ENCODE results near the gene TMEM132D. TPM values are rescaled to one million over a fixed set of nuclear protein-coding genes. Genes with fewer than 3 reads are reported as not detected.

TMEM132D gene
- total and polyA plus RNA-seq, 2 of the 4 experiments (the other 2 are of a cell fraction), result not detected

GRCh38 chr12:129339336-129339735 lies 564.5 kb downstream of the TMEM132D start:
- ChIA-PET POLR2A (ENCODE audit: unreplicated experiment) (no interaction called here), CTCF (no interaction called here)
- Histone ChIP-seq H3K23ac (ENCODE audit: low read depth, low read length) (no peak overlapping the region), H3K79me1 (ENCODE audit: low read depth in 1 of 2, low read length in 2 of 2) (no peaks in the 10 kb centered on the region), H3K4me1 (ENCODE audit: control insufficient read depth, insufficient read depth, low read length) (no peaks in the 10 kb centered on the region), H4K5ac (ENCODE audit: low read depth, low read length) (no peak overlapping the region), H4K91ac (ENCODE audit: insufficient read depth, low read depth, low read length) (no peak overlapping the region), H4K20me1 (ENCODE audit: insufficient read depth, low read length) (no peaks in the 10 kb centered on the region), H3K27ac (ENCODE audit: insufficient read depth, low read length) (no peak overlapping the region), H3K36me3 (ENCODE audit: control insufficient read depth, insufficient read depth, low read length) (no peaks in the 10 kb centered on the region), H2AK5ac (ENCODE audit: low read depth, low read length) (no peak overlapping the region), H2BK5ac (ENCODE audit: low read depth, low read length, poor library complexity, severe bottlenecking) (no peak overlapping the region), H4K8ac (ENCODE audit: low read depth in 2 of 2, low read length in 2 of 2) (no peak overlapping the region), H2AK9ac (replicated peaks; ENCODE audit: low read depth, low read length, poor library complexity) (no peak overlapping the region), H2BK20ac (ENCODE audit: low read depth, low read length) (no peak overlapping the region), H3K4me3 (ENCODE audit: insufficient read depth, low read depth, low read length) (no peak overlapping the region), H3K9ac (ENCODE audit: low read depth, low read length) (no peak overlapping the region), H3K4ac (ENCODE audit: low read depth, low read length) (no peak overlapping the region), H2AFZ (replicated peaks; ENCODE audit: low read length, poor library complexity) (no peak overlapping the region), H3K4me2 (ENCODE audit: low read depth, low read length) (no peak overlapping the region), H3K18ac (ENCODE audit: low read depth, low read length) (no peak overlapping the region), H3K9me1 (ENCODE audit: insufficient read depth, low read length) (no peaks in the 10 kb centered on the region), H3K56ac (ENCODE audit: extremely low read depth, insufficient read depth, low read length) (no peak overlapping the region), H3K9me3 (ENCODE audit: control insufficient read depth, insufficient read depth, low read length) (peaks cover 20% of the 10 kb centered on the region), H3K27me3 (ENCODE audit: control insufficient read depth, insufficient read depth, low read length) (no peaks in the 10 kb centered on the region), H3K14ac (replicated peaks; ENCODE audit: low read depth, low read length) (no peak overlapping the region), H2BK15ac (ENCODE audit: low read depth, low read length) (no peak overlapping the region), H2BK120ac (ENCODE audit: low read depth, low read length) (no peak overlapping the region)
- no peak for ATAC-seq (ENCODE audit: low read depth)
- in situ Hi-C loops (cut with MboI; ENCODE audit: low sequenced_read_pairs), result no loop called here
- dilution Hi-C loops (cut with HindIII; ENCODE audit: low sequenced_read_pairs, unreplicated experiment), result no loop called here
- intact Hi-C loops (cut with micrococcal nuclease), result no loop called here
- BruUV-seq (replicated peaks), result no TSS peak
- no CpG with 5 or more reads among the region's 7 CpGs for WGBS, 2 experiments (ENCODE audit: extremely low coverage in 2 of 2, insufficient read length in 1 of 2)
- TF ChIP-seq USF2 (IDR thresholded peaks at IDR 0.05; ENCODE audit: low read depth, low read length) (no peak), RAD21 (IDR thresholded peaks at IDR 0.05; ENCODE audit: low read length) (no peak), ELK1 (IDR thresholded peaks at IDR 0.05; ENCODE audit: borderline replicate concordance, low read depth, low read length) (no peak), CEBPB (IDR thresholded peaks at IDR 0.05; ENCODE audit: low read depth, low read length) (no peak), MAFK (IDR thresholded peaks at IDR 0.05; ENCODE audit: low read depth, low read length) (no peak), BHLHE40 (IDR thresholded peaks at IDR 0.05; ENCODE audit: low read depth, low read length) (no peak), MAZ (IDR thresholded peaks at IDR 0.05; ENCODE audit: borderline replicate concordance, low read depth, low read length) (no peak), RCOR1 (IDR thresholded peaks at IDR 0.05; ENCODE audit: insufficient replicate concordance, low read length) (no peak), MXI1 (IDR thresholded peaks at IDR 0.05; ENCODE audit: borderline replicate concordance, low read depth, low read length) (no peak), RFX5 (IDR thresholded peaks at IDR 0.05; ENCODE audit: low read depth, low read length) (no peak), NFE2L2 (IDR thresholded peaks at IDR 0.05; ENCODE audit: low read depth, low read length) (no peak), POLR2A (IDR thresholded peaks at IDR 0.05; ENCODE audit: low read depth, low read length) (no peak)
- DNase-seq, result no peak
